OCI-M1 (cell line): ENCODE results near the gene PRKG1.
A peak's percentile ranks its signal among the peaks of the same experiment; 100 is the strongest.

ENCODE experiments used
- DNase-seq: peaks from one replicate; lab custom pipeline; 2025; lab: John Stamatoyannopoulos, UW

PRKG1 gene

GRCh38 chr10:52063159-52063558, 988.9 kb downstream of the PRKG1 start:
- no peak for DNase-seq

- DNase-seq = no peak
These were observed 990.0 kb downstream of the PRKG1 start for GRCh38 chr10:52064084-52064845.

DNA sequence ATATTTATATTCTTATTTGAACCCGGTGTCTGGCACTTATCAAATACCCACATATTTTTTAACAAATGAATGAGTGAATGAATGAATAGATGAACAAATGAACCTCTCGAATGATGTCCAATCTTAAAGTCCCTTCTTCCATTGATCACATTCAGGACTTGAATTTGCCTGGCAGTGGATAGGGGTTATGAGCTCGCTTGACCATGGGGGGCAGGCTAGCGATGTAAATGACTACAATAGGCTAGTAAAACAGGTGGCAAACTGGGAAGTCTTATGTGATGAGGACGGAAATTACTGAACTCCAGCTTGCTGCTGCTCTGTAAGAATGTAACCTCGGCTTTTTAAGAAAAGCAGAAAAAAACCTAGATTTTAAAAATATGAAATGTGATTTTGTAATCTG, 992.1 kb downstream of the PRKG1 start:
- DNase-seq = peak; percentile 50

- no peak for DNase-seq
These were observed 994.2 kb downstream of the PRKG1 start for GRCh38 chr10:52068485-52068884.

DNA sequence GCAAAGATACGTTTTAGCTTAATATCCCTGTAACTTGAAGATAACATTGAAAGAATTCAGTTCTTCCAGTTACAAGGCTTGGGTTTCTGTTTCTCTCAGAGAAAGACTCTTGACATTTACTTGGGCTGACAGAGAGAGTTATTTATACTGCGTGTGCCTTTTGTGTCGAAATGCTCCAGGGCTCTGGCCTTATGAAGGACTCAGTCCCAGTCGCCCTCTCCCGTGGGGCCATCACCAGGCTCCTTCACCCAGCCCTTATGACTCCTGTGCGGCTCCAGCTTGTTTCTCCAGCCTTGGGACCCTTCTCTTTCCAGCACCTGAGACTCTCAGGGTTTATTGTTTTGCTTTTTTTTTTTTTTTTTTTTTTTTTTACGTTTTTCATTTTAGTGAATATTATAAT, 997.5 kb downstream of the PRKG1 start:
- DNase-seq = no peak

- no peak for DNase-seq
These were observed 1000.3 kb downstream of the PRKG1 start for GRCh38 chr10:52074505-52075026.

DNA sequence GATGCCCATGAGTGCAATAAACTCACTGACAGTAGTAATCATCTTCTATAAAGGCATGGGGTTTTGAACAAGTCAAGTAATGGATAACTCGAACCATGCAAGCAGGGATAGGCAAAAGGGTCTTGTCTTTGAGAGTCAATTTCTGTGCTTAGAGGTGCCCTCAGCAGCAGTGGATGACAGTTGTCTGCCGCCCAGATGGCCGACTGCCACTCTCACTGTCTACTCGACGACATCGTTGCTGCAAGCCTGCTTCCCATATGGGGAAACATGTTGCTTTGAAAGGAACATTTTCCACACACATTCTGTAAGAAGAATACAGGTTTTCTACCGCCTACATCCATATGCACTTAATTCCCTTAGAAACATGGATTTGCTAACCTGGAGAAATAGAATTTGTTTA, 1003.5 kb downstream of the PRKG1 start:
- no peak for DNase-seq

GRCh38 chr10:52078397-52078937, 1004.2 kb downstream of the PRKG1 start:
- DNase-seq = no peak

DNA sequence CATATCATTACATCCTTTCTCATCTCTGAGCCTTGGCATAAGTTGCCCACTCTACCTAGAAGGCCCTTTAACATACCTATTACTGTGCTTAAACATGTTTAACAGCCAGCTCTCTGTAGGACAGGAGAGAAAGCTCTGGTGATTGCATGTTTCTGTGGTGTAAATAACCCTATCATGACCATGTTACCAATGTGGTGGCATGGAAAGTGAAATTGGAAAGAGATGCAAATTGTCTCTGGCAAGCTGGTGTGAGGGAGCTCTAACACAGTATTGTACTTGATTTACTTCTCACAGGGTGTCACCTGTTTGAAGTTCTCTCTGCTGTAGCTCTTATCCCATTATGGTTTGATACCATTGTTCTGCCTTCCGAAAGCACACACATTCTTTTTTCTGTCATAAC, 1008.0 kb downstream of the PRKG1 start:
- DNase-seq = no peak

- DNase-seq = no peak
These were observed 1009.1 kb downstream of the PRKG1 start for GRCh38 chr10:52083422-52083821.

DNA sequence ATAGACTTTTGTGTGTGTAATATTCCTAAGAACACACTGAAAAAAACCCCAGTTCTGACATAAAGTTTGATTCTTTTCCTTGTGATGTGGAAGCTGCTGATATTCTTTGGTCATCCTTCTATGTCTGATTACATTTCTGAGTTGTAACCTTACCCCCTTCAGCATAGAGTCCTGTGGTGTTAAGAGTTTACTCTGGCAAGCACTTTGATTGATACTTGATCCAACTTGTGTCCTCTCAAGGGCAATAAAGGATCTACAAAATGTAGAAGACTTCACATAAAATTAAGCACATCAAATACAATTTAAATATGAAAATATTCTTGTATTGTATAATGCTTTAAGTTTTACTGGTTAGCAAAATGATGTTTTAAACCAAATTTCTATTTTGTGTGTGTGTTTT, 1018.1 kb downstream of the PRKG1 start:
- no peak for DNase-seq

GRCh38 chr10:52098130-52098529, 1023.8 kb downstream of the PRKG1 start:
- DNase-seq = no peak

DNA sequence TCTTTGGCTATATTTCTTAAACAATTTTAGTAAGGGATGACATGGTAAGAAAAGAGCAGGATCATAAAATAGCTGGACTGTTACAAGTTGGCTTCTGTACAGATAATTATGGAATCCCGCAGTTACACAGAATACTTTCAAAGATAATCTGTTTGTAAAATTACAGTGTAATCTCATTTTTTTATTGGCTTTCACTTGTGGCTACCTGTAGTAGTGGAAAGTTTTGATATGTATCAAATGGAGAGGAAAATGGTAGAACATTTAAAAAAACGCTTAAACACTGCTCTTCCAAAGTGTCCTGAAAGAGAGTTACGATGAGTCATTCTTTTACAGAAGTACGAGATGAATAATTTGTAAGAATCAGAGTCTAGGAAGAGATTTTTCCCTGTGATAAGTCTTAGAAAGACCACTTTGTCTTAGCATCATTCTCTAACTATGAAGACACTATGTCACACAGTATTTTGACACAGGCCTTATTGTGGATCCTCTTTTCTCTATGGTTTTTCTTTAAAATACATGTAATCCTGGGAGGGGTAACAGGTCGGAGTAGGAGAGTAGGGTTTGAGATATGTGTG, 1024.8 kb downstream of the PRKG1 start:
- DNase-seq = no peak

GRCh38 chr10:52100011-52100547, 1025.8 kb downstream of the PRKG1 start:
- DNase-seq = no peak

DNA sequence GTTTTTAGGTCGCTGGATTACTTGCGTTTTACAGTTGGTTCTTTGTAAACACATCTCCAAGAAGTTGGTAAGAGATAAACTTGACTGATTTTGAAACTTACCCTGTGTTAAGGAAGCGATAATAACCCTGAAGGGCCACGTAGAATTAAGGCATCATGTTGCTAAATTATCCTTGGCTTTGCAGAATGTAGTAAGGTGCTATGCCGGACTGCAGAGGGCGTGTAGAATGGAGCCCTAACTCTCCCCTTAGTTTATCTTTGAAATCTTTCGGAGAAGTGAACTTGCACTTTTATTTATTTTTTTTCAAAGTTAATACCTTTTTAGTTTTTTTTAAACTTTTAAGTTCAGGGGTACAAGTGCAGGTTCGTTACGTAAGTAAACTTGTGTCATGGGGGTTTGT, 1031.0 kb downstream of the PRKG1 start:
- DNase-seq = peak; percentile 32

DNA sequence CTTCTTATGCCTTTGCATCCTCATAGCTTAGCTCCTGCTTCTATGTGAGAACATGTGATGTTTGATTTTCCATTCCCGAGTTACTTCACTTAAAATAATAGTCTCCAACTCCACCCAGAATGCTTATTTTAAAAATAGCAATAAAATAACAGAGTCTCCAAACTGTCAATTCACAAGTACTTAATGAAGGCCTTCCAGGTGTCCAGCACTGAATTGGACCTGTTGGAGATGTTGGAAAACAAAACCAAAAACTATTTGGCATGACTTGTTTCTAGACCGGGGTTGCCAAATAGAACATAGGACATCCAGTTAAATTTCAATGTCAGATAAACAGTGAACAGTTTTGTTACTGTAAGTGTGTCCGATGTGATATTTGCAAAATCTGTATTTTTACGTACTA, 1031.7 kb downstream of the PRKG1 start:
- no peak for DNase-seq

DNA sequence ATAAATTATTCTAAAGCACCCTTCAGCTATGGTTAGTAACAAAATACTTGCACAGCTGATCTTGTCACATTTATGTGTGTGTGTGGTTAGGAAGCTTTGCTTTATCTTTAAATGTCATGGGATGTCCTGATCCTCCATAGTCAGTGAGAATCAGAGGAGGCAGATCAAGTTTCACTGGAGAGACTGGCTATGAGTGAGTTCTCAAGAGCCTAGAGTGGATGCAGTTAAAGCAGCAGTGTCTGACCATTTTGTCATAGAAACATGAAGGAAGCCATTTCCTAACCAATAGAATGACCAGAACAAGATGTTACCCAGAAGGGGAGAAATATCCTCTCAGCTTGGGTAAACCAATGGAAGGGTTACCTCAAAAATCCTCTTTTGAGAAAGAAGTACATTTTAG, 1032.6 kb downstream of the PRKG1 start:
- DNase-seq = peak; percentile 65

GRCh38 chr10:52108236-52108635, 1033.9 kb downstream of the PRKG1 start:
- DNase-seq = no peak

DNA sequence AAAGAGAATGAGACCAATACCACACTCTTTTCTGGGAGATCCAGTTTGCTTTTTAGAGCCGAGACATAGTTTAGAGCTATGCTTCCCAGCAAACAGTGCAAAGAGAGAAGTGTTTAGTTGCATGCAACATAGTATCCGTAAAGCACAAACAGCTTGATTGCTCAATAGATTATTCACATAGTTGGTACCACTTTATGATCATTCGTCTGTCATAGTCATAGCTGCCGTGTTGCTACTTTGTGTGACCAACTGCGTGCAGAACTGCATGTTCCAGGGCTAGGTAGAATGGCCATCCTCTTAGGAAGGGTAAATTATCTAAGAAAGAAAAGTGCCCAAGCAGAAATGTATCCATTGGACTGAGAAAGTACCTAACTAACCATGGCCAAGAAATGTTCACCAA, 1036.3 kb downstream of the PRKG1 start:
- DNase-seq = no peak

GRCh38 chr10:52111101-52111891, 1037.0 kb downstream of the PRKG1 start:
- no peak for DNase-seq

- no peak for DNase-seq
These were observed 1041.5 kb downstream of the PRKG1 start for GRCh38 chr10:52115823-52116222.

DNA sequence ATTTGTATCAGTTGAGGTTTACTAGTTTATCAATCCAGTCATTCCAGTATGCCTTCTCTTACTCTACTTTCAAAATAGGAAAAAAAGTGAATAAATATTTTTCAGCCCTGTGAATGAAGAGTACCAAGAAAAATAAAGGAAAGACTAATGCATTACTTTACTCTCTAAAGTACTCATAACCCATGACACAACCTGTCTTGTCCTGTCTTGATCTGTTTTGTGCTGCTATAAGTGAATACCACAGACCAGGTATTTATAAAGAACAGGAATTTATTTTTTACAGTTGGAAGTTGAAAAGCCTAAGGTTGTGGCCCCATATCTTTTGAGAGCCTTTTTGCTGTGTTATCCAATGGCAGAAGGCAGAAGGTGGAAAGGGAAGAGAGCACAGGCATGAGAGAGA, 1045.2 kb downstream of the PRKG1 start:
- DNase-seq = no peak
